PC-3 (cell line): ENCODE measurements around the gene TPM1.

Experiments
- CTCF ChIP-seq: fragments of 300-600 bp; sonication (generic); conservative IDR thresholded peaks from 2 replicates; pipeline ENCODE4 v1.5.1; 2017; ENCODE audit warnings: antibody characterized with exemption, low read depth, mild to moderate bottlenecking, low read length
- EZH2 ChIP-seq: fragments of 300-600 bp; sonication (generic); IDR thresholded peaks from one replicate; pipeline ENCODE4 v1.6.1; 2017; ENCODE audit warnings: antibody characterized with exemption, mild to moderate bottlenecking, low read length; ENCODE audit not compliant: unreplicated experiment

GRCh38 chr15:63059573-63060216 lies 17.1 kb downstream of the TPM1 start:
- TF ChIP-seq CTCF = no peak
- TF ChIP-seq EZH2 = no peak
